Measurements from ENCODE around the gene DCAF7.
A peak's percentile ranks its signal among the peaks of the same experiment; 100 is the strongest.

DCAF7 gene

DNA sequence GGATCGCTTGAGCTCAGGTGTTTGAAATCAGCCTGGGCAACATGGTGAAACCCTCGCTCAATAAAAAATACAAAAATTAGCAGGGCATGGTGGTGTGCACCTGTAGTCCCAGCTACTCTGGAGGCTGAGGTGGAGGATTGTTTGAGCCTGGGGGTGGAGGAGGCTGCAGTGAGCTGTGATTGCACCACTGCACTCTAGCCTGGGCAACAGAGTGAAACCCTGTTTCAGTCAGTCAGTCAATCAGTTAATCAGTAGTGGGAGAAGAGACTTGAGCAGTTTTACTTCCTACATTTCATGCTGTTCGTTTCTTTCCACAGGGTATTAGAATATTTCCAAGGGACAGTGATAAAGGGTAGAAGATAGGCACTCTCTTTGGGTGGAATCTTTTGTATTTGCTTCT is 80.8 kb downstream of the DCAF7 start:
- peak in 1 of 4 experiments; percentile 35 for DNase-seq

GRCh38 chr17:63631626-63632025 is 81.3 kb downstream of the DCAF7 start:
- no peak for DNase-seq

DNA sequence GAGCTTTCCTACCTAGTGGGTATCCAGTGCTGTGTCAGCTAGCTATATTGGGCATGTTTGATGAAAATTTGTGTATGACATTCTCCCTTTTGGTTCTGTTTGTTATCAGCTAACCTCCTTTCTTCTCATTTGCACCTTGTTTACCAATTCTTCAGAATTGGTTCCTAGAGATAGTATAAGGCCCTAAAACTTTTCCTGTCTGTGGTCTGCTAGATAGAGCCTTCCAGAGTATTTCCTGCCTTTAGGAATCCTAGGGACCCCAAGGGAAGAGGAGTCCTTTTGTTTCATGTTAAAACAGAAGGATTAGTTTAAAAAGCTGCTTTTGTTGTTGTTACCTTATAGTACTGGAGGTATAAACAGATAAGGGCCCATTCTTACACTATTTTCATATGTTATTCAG is 83.5 kb downstream of the DCAF7 start:
- DNase-seq = no peak

DNA sequence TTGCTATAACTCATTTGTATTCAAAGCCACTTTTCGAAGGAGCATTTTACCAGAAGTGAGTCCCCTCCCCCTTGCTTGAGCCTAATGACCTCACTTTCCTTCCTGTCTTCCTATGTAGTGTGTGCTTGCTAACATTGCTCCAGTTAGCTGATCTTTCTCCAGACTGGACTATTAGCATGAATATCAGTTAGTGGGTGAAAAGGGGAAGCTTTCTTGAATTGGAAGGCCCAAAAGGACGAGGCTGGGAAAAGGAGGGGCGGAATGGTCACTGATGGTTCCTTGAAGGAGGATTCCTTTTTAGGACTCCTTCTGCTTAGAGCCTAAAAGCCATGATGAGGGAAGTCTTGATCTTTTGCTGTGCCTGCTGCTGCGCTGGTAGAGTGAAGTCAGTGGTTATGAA is 83.9 kb downstream of the DCAF7 start:
- peak; percentile 82 to 92 (median 88) for DNase-seq

DNA sequence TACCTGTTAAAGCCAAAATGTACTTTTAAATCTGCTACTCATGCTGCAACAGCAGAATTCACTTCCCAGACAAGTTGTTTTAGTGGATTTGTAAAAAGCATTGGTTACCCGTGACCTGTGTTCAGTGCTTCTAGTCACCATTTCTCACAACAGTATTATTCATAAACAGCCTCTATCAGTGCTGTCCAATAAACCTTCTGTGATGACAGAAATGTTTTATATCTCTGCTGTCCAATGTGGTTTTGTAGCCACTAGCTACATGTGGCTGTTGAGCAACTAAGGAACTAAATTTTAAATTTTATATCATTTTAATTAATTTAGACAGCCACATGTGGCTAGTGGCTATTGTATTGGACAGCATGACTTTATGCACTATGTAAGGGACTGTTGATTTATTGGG is 84.5 kb downstream of the DCAF7 start:
- DNase-seq = no peak

GRCh38 chr17:63635290-63635689 is 85.0 kb downstream of the DCAF7 start:
- DNase-seq = peak in 3 of 4 experiments; percentile 21 to 56 (median 48)

DNA sequence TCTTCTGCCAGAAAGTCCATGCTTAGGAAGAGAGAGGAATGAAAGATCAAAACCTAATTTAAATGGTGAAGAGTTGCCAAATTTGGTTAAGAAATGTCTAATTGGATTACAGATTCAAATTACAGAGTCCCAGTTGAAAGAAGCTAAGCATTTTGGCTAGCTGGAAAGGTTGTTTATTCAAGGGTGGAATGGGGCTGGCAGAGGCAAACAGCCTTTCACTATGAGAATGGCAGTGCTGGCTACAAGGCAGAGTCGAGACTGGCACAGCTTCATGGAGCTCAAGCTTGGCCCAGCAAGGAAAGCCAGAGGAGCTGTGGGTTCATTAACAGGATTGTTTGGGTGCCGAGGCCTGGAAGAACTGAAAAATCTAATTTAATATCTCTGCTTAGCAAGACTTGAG is 85.5 kb downstream of the DCAF7 start:
- no peak for DNase-seq

DNA sequence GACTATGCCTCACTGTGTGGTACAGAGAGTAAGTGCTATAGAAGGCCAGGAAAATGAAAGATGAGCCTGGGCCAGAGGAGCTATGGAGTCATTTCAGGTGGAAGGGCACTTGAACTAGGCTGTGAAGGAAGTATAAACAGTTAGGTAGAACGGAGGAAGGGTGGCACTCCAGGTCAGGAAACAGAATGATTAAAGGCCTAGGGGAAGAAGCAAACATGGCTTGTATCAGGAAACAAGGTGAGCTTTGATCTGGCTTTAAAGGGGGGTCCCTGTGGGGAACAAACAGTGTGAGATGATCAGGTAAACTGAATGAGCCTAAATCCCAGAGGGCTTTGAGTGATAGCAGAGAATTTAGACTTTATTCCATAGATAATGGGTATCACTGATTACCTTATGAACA is 88.8 kb downstream of the DCAF7 start:
- DNase-seq = no peak

DNA sequence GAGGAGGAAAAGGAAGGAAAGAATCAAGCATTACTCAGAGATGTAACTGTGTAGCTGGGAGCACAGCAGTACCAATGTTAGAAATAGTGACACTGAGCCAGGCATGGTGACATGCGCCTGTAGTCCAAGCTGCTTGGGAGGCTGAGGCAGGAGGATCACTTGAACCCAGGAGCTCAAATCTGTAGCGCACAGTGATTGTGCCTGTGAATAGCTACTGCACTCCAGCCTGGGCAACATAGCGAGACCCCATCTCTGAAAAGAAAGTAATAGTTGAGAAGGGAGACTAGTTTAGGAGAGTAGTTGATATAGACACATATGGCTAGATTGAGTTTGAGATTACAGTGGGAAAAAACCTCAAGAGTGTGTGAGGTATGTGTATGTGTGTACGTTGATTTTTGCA is 89.8 kb downstream of the DCAF7 start:
- no peak for DNase-seq

DNA sequence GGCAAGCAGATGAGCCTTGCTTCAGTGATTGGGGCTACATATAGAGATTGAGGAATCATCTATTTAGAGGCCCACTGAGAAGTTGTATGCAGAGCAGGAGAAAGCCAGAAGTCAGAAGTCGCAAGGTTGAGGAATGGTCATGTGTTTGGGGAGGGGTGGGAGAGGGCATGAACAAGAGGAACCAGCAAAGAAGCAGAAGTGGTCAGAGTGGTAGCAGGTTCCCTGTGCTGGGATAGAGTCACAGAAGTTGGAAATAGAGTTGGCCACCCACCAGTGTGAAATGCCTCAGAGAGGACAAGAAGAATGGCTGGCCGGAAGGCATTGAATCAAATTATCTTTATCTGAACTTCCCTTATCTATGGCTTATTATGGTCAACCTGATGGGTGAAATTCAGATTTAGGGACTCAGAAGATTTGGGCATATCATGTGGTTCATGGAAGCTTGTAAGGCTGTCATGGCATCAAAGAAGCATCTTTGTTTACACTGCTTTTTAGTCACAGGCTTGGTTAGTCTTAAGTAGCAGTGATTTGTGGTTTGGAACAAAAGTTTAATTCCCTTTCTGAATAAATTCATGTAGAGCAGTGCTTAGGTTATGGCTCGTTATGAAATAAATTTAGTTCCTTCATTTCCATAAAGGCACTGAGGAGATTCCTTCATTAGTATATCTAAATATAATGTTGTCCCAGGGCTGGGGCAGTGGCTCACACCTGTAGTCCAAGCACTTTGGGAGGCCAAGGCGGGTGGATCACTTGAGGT is 91.6 kb downstream of the DCAF7 start:
- peak; percentile 90 to 96 (median 94) for DNase-seq
